Type B pancreatic cell (in vitro differentiated cells): Measurements from ENCODE around the gene KIF20B. TPM values are rescaled to one million over a fixed set of nuclear protein-coding genes. Genes with fewer than 3 reads are reported as not detected.
A peak's percentile ranks its signal among the peaks of the same experiment; 100 is the strongest.

Source experiments
- DNase-seq: peaks from one replicate; pipeline ENCODE4 v3.0.0; 2021; ENCODE audit warnings: mixed read lengths; ENCODE audit not compliant: unreplicated experiment; ENCODE audit errors: extremely low spot score
- H3K27ac Mint-ChIP-seq: 2 replicates; pipeline ENCODE4 v1.8.0; 2021; ENCODE audit warnings: mild to moderate bottlenecking, mixed read lengths
- H3K27me3 Mint-ChIP-seq: 2 replicates; pipeline ENCODE4 v1.8.0; 2021; ENCODE audit warnings: mixed read lengths
- H3K36me3 Mint-ChIP-seq: 2 replicates; pipeline ENCODE4 v1.8.0; 2021; ENCODE audit warnings: mixed read lengths
- H3K4me1 Mint-ChIP-seq: one replicate; pipeline ENCODE4 v1.8.0; 2021; ENCODE audit warnings: mixed read lengths; ENCODE audit not compliant: unreplicated experiment
- H3K4me3 Mint-ChIP-seq: 2 replicates; pipeline ENCODE4 v1.8.0; 2021; ENCODE audit warnings: mild to moderate bottlenecking, mixed read lengths
- H3K9me3 Mint-ChIP-seq: 2 replicates; pipeline ENCODE4 v1.8.0; 2021; ENCODE audit warnings: mixed read lengths
- total RNA-seq: library from RNA; stranded (reverse); gene quantifications from 2 replicates; pipeline ENCODE4 v1.2.1, GENCODE V29; 2021; ENCODE audit warnings: low replicate concordance
- TF ChIP-seq, protein P1 (sequence below): fragments of 200-600 bp; sonication (generic); conservative IDR thresholded peaks from 2 replicates; pipeline ENCODE4 v1.5.0; 2021; ENCODE audit warnings: antibody characterized with exemption, mild to moderate bottlenecking

Gene KIF20B
- total RNA-seq, 1 donor from 2014 or later = 36.9 TPM

DNA sequence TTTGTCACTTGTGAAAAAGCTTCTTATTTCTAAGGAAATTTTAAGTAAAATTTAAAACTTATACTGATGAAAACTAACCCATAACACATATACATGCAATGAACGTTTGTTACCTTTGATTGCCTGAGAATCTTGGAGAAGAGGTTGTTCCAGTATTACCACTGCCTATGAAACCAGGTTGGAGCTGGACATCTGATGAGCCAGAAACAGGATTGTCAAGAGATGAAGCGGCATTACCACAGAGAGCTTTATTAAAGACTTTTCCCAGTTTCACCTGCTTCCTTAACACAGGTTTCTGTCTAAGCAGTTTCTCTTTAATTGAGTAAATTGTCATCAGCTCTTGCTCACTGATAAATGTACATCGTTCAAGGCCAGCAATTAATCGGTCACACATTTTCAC, 9.0 kb upstream of the KIF20B start:
- H3K4me3 Mint-ChIP-seq = no peak overlapping the region
- H3K36me3 Mint-ChIP-seq = peaks cover 8% of the 10 kb centered on the region
- H3K27ac Mint-ChIP-seq = peak overlapping the region; percentile 68
- no peaks in the 10 kb centered on the region for H3K9me3 Mint-ChIP-seq
- TF ChIP-seq, protein P1, sequence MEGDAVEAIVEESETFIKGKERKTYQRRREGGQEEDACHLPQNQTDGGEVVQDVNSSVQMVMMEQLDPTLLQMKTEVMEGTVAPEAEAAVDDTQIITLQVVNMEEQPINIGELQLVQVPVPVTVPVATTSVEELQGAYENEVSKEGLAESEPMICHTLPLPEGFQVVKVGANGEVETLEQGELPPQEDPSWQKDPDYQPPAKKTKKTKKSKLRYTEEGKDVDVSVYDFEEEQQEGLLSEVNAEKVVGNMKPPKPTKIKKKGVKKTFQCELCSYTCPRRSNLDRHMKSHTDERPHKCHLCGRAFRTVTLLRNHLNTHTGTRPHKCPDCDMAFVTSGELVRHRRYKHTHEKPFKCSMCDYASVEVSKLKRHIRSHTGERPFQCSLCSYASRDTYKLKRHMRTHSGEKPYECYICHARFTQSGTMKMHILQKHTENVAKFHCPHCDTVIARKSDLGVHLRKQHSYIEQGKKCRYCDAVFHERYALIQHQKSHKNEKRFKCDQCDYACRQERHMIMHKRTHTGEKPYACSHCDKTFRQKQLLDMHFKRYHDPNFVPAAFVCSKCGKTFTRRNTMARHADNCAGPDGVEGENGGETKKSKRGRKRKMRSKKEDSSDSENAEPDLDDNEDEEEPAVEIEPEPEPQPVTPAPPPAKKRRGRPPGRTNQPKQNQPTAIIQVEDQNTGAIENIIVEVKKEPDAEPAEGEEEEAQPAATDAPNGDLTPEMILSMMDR = no peak
- peaks cover 4% of the 10 kb centered on the region for H3K4me1 Mint-ChIP-seq
- no peaks in the 10 kb centered on the region for H3K27me3 Mint-ChIP-seq
- DNase-seq = no peak

DNA sequence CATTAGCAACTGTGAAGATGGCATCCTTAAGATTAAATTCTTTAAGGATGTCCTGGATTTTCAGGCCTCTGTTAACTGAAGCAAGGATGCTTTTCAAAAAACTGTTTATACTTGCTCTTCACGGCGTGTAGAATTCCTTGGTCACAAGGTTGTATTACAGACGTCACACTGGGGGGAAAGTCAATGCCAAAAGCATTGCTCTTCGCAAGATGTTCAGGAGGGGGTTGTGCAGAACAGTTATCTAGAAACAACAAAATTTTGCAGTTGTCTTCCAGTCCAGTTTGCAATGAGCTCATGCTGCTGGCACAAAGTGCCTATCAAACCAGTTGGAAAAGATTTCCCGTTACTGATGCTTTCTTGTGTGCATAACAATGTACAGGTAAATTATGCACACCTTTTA, 8.2 kb upstream of the KIF20B start:
- H3K4me1 Mint-ChIP-seq = peaks cover 4% of the 10 kb centered on the region
- no peaks in the 10 kb centered on the region for H3K9me3 Mint-ChIP-seq
- TF ChIP-seq, protein P1 = no peak

DNA sequence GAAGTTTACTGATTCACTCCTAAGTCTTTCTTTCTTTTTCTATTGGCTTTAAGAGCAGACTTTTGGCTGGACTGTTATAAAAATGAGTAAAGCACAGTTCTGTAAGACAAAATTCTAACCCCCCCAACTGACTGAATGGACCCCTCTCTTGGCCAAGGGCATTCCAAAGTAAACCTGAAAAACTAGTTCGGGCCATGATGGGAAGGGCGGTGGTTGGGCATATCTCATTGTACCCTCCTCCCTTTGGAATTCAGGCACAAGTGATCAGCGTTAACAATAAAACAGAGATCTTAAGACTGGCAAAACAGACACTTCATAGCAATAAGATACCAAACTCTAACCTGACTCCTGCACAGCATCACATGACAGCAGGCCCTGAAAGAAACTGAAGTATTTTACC, 6.1 kb upstream of the KIF20B start:
- Mint-ChIP-seq H3K9me3 (no peaks in the 10 kb centered on the region), H3K4me1 (peaks cover 11% of the 10 kb centered on the region), H3K36me3 (peaks cover 8% of the 10 kb centered on the region), H3K4me3 (peak overlapping the region; percentile 57), H3K27ac (peak overlapping the region; percentile 91), H3K27me3 (no peaks in the 10 kb centered on the region)
- DNase-seq = no peak
- TF ChIP-seq, protein P1 = no peak

More for the DNA sequence above, 8.2 kb upstream of the KIF20B start:
- Mint-ChIP-seq H3K27ac (no peak overlapping the region), H3K4me3 (no peak overlapping the region), H3K36me3 (peaks cover 8% of the 10 kb centered on the region), H3K27me3 (no peaks in the 10 kb centered on the region)
- DNase-seq = no peak

DNA sequence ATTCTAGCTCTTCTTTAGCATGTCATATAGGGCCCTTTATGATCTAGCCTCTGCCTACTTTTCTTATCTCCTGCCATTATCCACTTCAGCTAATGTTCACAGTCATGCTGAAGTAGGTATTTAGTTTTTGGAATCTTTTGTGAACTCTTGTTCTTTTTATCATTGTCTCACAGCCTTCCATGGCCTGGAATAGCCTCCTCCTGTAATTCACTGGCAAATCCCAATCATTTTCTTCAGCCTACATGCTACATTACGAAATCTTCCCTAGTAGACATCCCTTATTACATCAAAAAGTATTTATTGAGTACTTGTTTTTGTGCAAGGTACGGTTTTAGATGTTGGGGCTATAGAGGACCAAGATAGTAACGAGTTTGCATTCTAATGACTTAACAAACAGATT, 3.4 kb upstream of the KIF20B start:
- no peaks in the 10 kb centered on the region for H3K9me3 Mint-ChIP-seq

DNA sequence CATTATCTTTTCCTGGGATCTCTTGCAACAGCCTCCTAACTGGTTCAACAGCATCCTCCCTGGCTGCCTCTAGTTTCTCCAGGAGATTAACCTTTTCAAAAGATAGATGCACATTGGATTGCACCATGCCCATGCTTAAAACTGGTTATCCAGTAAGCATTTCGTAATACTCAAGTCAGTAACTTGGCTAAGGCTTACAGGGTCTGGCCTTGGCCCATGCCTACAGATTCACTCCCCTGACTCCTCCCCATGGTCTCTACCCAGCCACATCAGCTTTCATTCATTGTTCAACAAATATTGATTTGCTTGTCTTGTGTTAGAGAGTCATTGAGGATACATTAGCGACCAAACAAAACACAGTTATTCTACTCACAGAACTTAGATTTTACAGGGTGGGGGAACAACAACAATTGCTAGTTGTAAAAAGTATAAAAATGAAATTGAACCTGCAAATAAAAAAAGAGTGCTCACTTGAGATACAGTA, 1.8 kb upstream of the KIF20B start:
- TF ChIP-seq, protein P1 = no peak
- H3K4me3 Mint-ChIP-seq = peak overlapping the region; percentile 71

More for the DNA sequence above, 3.4 kb upstream of the KIF20B start:
- H3K36me3 Mint-ChIP-seq = peaks cover 6% of the 10 kb centered on the region
- H3K27me3 Mint-ChIP-seq = no peaks in the 10 kb centered on the region
- H3K4me3 Mint-ChIP-seq = no peak overlapping the region
- peak overlapping the region; percentile 1 for H3K27ac Mint-ChIP-seq
- no peak for DNase-seq
- peaks cover 23% of the 10 kb centered on the region for H3K4me1 Mint-ChIP-seq
- TF ChIP-seq, protein P1 = no peak

DNA sequence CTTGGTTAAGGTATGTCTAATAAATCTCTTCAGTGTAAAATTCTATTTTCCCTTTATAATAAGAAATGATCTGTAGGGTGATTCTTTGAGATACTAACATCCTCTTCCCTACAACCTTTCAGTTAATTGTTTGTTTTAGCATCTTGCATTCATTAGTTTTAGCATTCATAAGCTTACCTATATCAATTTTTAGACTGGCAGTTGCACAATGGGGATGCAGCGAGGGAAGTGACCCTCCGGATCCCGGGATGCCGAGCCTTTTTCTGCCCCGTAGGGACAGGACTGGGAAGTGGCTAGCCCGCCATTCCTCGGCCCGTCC, 508 bp upstream of the KIF20B start:
- Mint-ChIP-seq H3K4me1 (peaks cover 24% of the 10 kb centered on the region), H3K27ac (peak overlapping the region; percentile 99), H3K9me3 (no peaks in the 10 kb centered on the region), H3K27me3 (no peaks in the 10 kb centered on the region), H3K36me3 (peaks cover 4% of the 10 kb centered on the region), H3K4me3 (peak overlapping the region; percentile 100)
- no peak for DNase-seq
- TF ChIP-seq, protein P1 = no peak

More for the DNA sequence above, 1.8 kb upstream of the KIF20B start:
- DNase-seq = no peak
- Mint-ChIP-seq H3K27me3 (no peaks in the 10 kb centered on the region), H3K36me3 (peaks cover 4% of the 10 kb centered on the region), H3K27ac (peak overlapping the region; percentile 21), H3K4me1 (peaks cover 28% of the 10 kb centered on the region), H3K9me3 (no peaks in the 10 kb centered on the region)
